GM21717 (cell line): ENCODE measurements around the gene GPC5.

Experiments
- ATAC-seq: cut with Tn5 transposase; IDR thresholded peaks from one replicate; pipeline ENCODE4 v1.9.1; 2021; ENCODE audit warnings: mild to moderate bottlenecking, moderate library complexity; ENCODE audit not compliant: unreplicated experiment

GPC5 gene

GRCh38 chr13:91586609-91587008 is 188.2 kb downstream of the GPC5 start:
- ATAC-seq = no peak

GRCh38 chr13:91588541-91588940 is 190.1 kb downstream of the GPC5 start:
- ATAC-seq = no peak

GRCh38 chr13:91592056-91593014 is 193.9 kb downstream of the GPC5 start:
- ATAC-seq = no peak

- ATAC-seq = no peak
Measured at GRCh38 chr13:91593456-91593855, 195.0 kb downstream of the GPC5 start.

GRCh38 chr13:91594061-91594460 is 195.6 kb downstream of the GPC5 start:
- ATAC-seq = no peak

GRCh38 chr13:91595677-91596076 is 197.3 kb downstream of the GPC5 start:
- no peak for ATAC-seq

GRCh38 chr13:91596842-91597241 is 198.4 kb downstream of the GPC5 start:
- no peak for ATAC-seq

- no peak for ATAC-seq
Measured at GRCh38 chr13:91598655-91599054, 200.2 kb downstream of the GPC5 start.

- ATAC-seq = no peak
Measured at GRCh38 chr13:91601273-91601672, 202.9 kb downstream of the GPC5 start.

- ATAC-seq = no peak
Measured at GRCh38 chr13:91601807-91602206, 203.4 kb downstream of the GPC5 start.

- ATAC-seq = peak; percentile 79
Measured at GRCh38 chr13:91609353-91609752, 210.9 kb downstream of the GPC5 start.

GRCh38 chr13:91618315-91618714 is 219.9 kb downstream of the GPC5 start:
- ATAC-seq = no peak

GRCh38 chr13:91620670-91621141 is 222.3 kb downstream of the GPC5 start:
- no peak for ATAC-seq

GRCh38 chr13:91621161-91621560 is 222.7 kb downstream of the GPC5 start:
- ATAC-seq = no peak

GRCh38 chr13:91621963-91622362 is 223.5 kb downstream of the GPC5 start:
- no peak for ATAC-seq

GRCh38 chr13:91622778-91623550 is 224.5 kb downstream of the GPC5 start:
- no peak for ATAC-seq

GRCh38 chr13:91627952-91628739 is 229.7 kb downstream of the GPC5 start:
- no peak for ATAC-seq

- ATAC-seq = no peak
Measured at GRCh38 chr13:91630946-91631345, 232.5 kb downstream of the GPC5 start.

GRCh38 chr13:91632086-91632485 is 233.7 kb downstream of the GPC5 start:
- ATAC-seq = no peak

GRCh38 chr13:91639330-91639729 is 240.9 kb downstream of the GPC5 start:
- ATAC-seq = no peak

GRCh38 chr13:91643394-91643793 is 245.0 kb downstream of the GPC5 start:
- no peak for ATAC-seq
